HCT116 (cell line): ENCODE data around the gene CCL20. TPM values are rescaled to one million over a fixed set of nuclear protein-coding genes. Genes with fewer than 3 reads are reported as not detected.

ENCODE experiments used
- ATAC-seq: fragments of 200-7000 bp; cut with Tn5 transposase; 2 replicates; pipeline ENCODE4 v1.9.1; 2020; ENCODE audit warnings: mild to moderate bottlenecking, moderate library complexity
- BruUV-seq: library from RNA; stranded (reverse); fragments of 400-500 nt; replicated peaks from 2 replicates; lab custom pipeline; 2021; lab: Mats Ljungman, UMichigan
- CTCF ChIA-PET: fragments of 300-600 bp; sonication (Branson Sonifier 250); formaldehyde crosslinking; loops from one replicate; lab custom pipeline; 2021; ENCODE audit warnings: antibody characterized with exemption; lab: Charles Lee
- POLR2A ChIA-PET: fragments of 300-600, 350-600 bp; sonication (Branson Sonifier 250); formaldehyde crosslinking; loops from one replicate; lab custom pipeline; 2021; ENCODE audit warnings: antibody characterized with exemption; lab: Charles Lee
- RAD21 ChIA-PET, 2 experiments: fragments of 300-600 bp; sonication (Branson Sonifier 250); formaldehyde crosslinking; loops; one replicate each; lab custom pipeline; 2023; ENCODE audit warnings: low total read pairs in 2 of 2; ENCODE audit not compliant: uncharacterized antibody in 2 of 2, unreplicated experiment in 2 of 2, low non-redundant PET in 1 of 2; lab: Charles Lee
- DNase-seq: peaks from one replicate; pipeline ENCODE4 v3.0.0-alpha.2; 2010; ENCODE audit warnings: low read depth, low spot score
- H2AFZ ChIP-seq: fragments of 200-600 bp; shearing (Covaris generic), sonication (generic); 2 replicates; pipeline ENCODE4 v1.6.1; 2017; ENCODE audit warnings: low read depth, mixed run types, mixed read lengths, antibody characterized with exemption, low read length; ENCODE audit not compliant: poor library complexity, severe bottlenecking
- H3K27ac ChIP-seq: 2 replicates; pipeline ENCODE4 v1.5.1; 2012; ENCODE audit warnings: low read depth, low read length
- H3K27me3 ChIP-seq: fragments of 200-600 bp; sonication (generic); 2 replicates; pipeline ENCODE4 v1.6.1; 2016; ENCODE audit warnings: mixed run types, low read length, mixed read lengths; ENCODE audit not compliant: insufficient read depth
- H3K36me3 ChIP-seq, 2 experiments: fragments of 200-500 bp in 1 of 2; fragments of 200-600 bp in 1 of 2; sonication (Bioruptor generic) in 1 of 2; sonication (generic) in 1 of 2; 2 replicates each; pipeline versions ENCODE4 v1.5.1 to v1.6.1; 2014 to 2016; ENCODE audit warnings: low read length in 2 of 2, inconsistent platforms in 1 of 2, mixed read lengths in 1 of 2, mixed run types in 1 of 2; ENCODE audit not compliant: insufficient read depth in 2 of 2, control insufficient read depth in 1 of 2
- H3K4me1 ChIP-seq, 2 experiments: fragments of 200-600 bp in 1 of 2; sonication (generic) in 1 of 2; 2 replicates each; pipeline versions ENCODE4 v1.5.1 to v1.6.1; 2012 to 2017; ENCODE audit warnings: low read length in 2 of 2, inconsistent platforms in 1 of 2, mild to moderate bottlenecking in 1 of 2, mixed read lengths in 1 of 2, mixed run types in 1 of 2, moderate library complexity in 1 of 2; ENCODE audit not compliant: insufficient read depth in 2 of 2, control insufficient read depth in 1 of 2
- H3K4me2 ChIP-seq: fragments of 200-600 bp; sonication (generic); 2 replicates; pipeline ENCODE4 v1.6.1; 2017; ENCODE audit warnings: mixed run types, low read length, mixed read lengths
- H3K4me3 ChIP-seq, 2 experiments: fragments of 200-600 bp in 1 of 2; sonication (generic) in 1 of 2; replicated peaks in 1 of 2; 2 replicates each; pipeline ENCODE4 v1.5.1; 2011 to 2016; ENCODE audit warnings: low read length in 2 of 2, control low read depth in 1 of 2, low read depth in 1 of 2, mild to moderate bottlenecking in 1 of 2, mixed read lengths in 1 of 2, mixed run types in 1 of 2
- H3K79me2 ChIP-seq: fragments of 200-600 bp; sonication (generic); 2 replicates; pipeline ENCODE4 v1.6.1; 2017; ENCODE audit warnings: mild to moderate bottlenecking, mixed run types, low read length, moderate library complexity, mixed read lengths; ENCODE audit not compliant: insufficient read depth
- H3K9ac ChIP-seq: fragments of 200-600 bp; sonication (generic); 2 replicates; pipeline ENCODE4 v1.6.1; 2016; ENCODE audit warnings: low read length, mixed read lengths
- H3K9me2 ChIP-seq: fragments of 200-600 bp; sonication (generic), shearing (Covaris generic); 2 replicates; pipeline ENCODE4 v1.6.1; 2017; ENCODE audit warnings: mixed run types, mild to moderate bottlenecking, moderate library complexity; ENCODE audit not compliant: insufficient read depth
- H3K9me3 ChIP-seq, 2 experiments: fragments of 200-500 bp in 1 of 2; fragments of 200-600 bp in 1 of 2; sonication (Bioruptor generic) in 1 of 2; sonication (generic) in 1 of 2; 2 replicates each; pipeline ENCODE4 v1.6.1; 2014 to 2017; ENCODE audit warnings: low read length in 2 of 2, mixed read lengths in 2 of 2, inconsistent platforms in 1 of 2, low read depth in 1 of 2, mild to moderate bottlenecking in 1 of 2, mixed run types in 1 of 2, moderate library complexity in 1 of 2; ENCODE audit not compliant: control insufficient read depth in 1 of 2, insufficient read depth in 1 of 2
- H4K20me1 ChIP-seq: fragments of 200-600 bp; sonication (generic), shearing (Covaris generic); 2 replicates; pipeline ENCODE4 v1.6.1; 2017; ENCODE audit warnings: mixed run types, mild to moderate bottlenecking, moderate library complexity; ENCODE audit not compliant: insufficient read depth
- CTCF ChIP-seq, 3 experiments: fragments of 200-600 bp in 1 of 3; sonication (generic) in 1 of 3; IDR thresholded peaks in 2 of 3; conservative IDR thresholded peaks in 1 of 3; 2 replicates each; pipeline ENCODE4 v1.5.1; 2012 to 2017; ENCODE audit warnings: low read depth in 2 of 3, low read length in 2 of 3, antibody characterized with exemption in 1 of 3, borderline replicate concordance in 1 of 3, control low read depth in 1 of 3, mild to moderate bottlenecking in 1 of 3, mixed read lengths in 1 of 3, mixed run types in 1 of 3, moderate library complexity in 1 of 3; ENCODE audit not compliant: insufficient read depth in 1 of 3
- JUND ChIP-seq: IDR thresholded peaks from 2 replicates; pipeline ENCODE4 v1.6.1; 2012
- MAX ChIP-seq: IDR thresholded peaks from 2 replicates; pipeline ENCODE4 v1.6.1; 2012
- POLR2A ChIP-seq: IDR thresholded peaks from 2 replicates; pipeline ENCODE4 v1.7.0; 2011; ENCODE audit warnings: borderline replicate concordance; ENCODE audit not compliant: insufficient read depth, insufficient read length; ENCODE audit errors: extremely low read depth
- REST ChIP-seq: IDR thresholded peaks from 2 replicates; pipeline ENCODE4 v1.6.1; 2012; ENCODE audit warnings: low read depth
- SIN3A ChIP-seq: IDR thresholded peaks from 2 replicates; pipeline ENCODE4 v1.6.1; 2012; ENCODE audit warnings: low read depth
- ZBTB33 ChIP-seq: IDR thresholded peaks from 2 replicates; pipeline ENCODE4 v1.6.1; 2011; ENCODE audit warnings: mild to moderate bottlenecking, low read length, moderate library complexity; ENCODE audit not compliant: insufficient replicate concordance; ENCODE audit errors: extremely low read depth
- ZFX ChIP-seq: fragments of 450-650 bp; IDR thresholded peaks from 2 replicates; pipeline ENCODE4 v1.6.1; 2017
- intact Hi-C: fragments of 100-400 bp; cut with micrococcal nuclease; formaldehyde crosslinking; loops from 2 replicates; pipeline ENCODE4 v1.10.0; 2022
- total RNA-seq: library from RNA; stranded (reverse); gene quantifications from one replicate; pipeline ENCODE4 v1.2.1, GENCODE V29; 2021; ENCODE audit not compliant: unreplicated experiment

CCL20 gene
- total RNA-seq, 1 experiment from 2014 or later = 0.30 TPM

GRCh38 chr2:227805578-227805977 lies 8.1 kb upstream of the CCL20 start:
- RAD21 ChIA-PET = no interaction called here
- TF ChIP-seq REST (no peak), MAX (no peak), ZFX (no peak), CTCF (IDR thresholded peaks at IDR 0.05 in 2 of 3, conservative IDR thresholded peaks at IDR 0.05 in 1 of 3; ENCODE audit: borderline replicate concordance in 1 of 3, insufficient read depth in 1 of 3, low read depth in 2 of 3, low read length in 2 of 3) (no peak), ZBTB33 (no peak), JUND (no peak), POLR2A (no peak), SIN3A (no peak)
- no peak for DNase-seq
- Histone ChIP-seq H3K9me3 (no peaks in the 10 kb centered on the region), H2AFZ (no peak overlapping the region), H3K79me2 (no peaks in the 10 kb centered on the region), H3K9ac (no peak overlapping the region), H3K9me2 (no peaks in the 10 kb centered on the region), H3K27ac (no peak overlapping the region), H3K27me3 (no peaks in the 10 kb centered on the region), H3K36me3 (no peaks in the 10 kb centered on the region), H3K4me2 (no peak overlapping the region), H3K4me3 (no peak overlapping the region), H3K4me1 (no peaks in the 10 kb centered on the region), H4K20me1 (no peaks in the 10 kb centered on the region)
- intact Hi-C loops = no loop called here
- no peak for ATAC-seq
- POLR2A ChIA-PET = interaction anchor here (0.7 kb wide), 1 partner anchor 9 kb away, joined by 4 read pairs; no protein-coding TSS in a partner anchor
- BruUV-seq = no TSS peak
- CTCF ChIA-PET = no interaction called here
